HFFc6 (cell line): ENCODE data around the gene FIBP. TPM values are rescaled to one million over a fixed set of nuclear protein-coding genes. Genes with fewer than 3 reads are reported as not detected.
A peak's percentile ranks its signal among the peaks of the same experiment; 100 is the strongest.

Experiments
- DNase-seq: peaks from one replicate; pipeline ENCODE4 v3.0.0-alpha.2; 2018
- H3K27ac Mint-ChIP-seq: 2 replicates; pipeline ENCODE4 v1.8.0; 2020; ENCODE audit warnings: mild to moderate bottlenecking, mixed read lengths
- H3K27me3 Mint-ChIP-seq: 2 replicates; pipeline ENCODE4 v1.8.0; 2021; ENCODE audit warnings: mild to moderate bottlenecking, moderate library complexity, mixed read lengths; ENCODE audit not compliant: insufficient read depth
- H3K36me3 Mint-ChIP-seq: 2 replicates; pipeline ENCODE4 v1.8.0; 2021; ENCODE audit warnings: low read depth, mixed read lengths
- H3K4me1 Mint-ChIP-seq: 2 replicates; pipeline ENCODE4 v1.8.0; 2020; ENCODE audit warnings: low read depth, mixed read lengths
- H3K4me3 Mint-ChIP-seq: 2 replicates; pipeline ENCODE4 v1.8.0; 2020; ENCODE audit warnings: mild to moderate bottlenecking, moderate library complexity, mixed read lengths
- H3K9me3 Mint-ChIP-seq: 2 replicates; pipeline ENCODE4 v1.8.0; 2020; ENCODE audit warnings: mild to moderate bottlenecking, mixed read lengths
- total RNA-seq, 6 experiments: library from RNA; stranded (reverse); fragmentation: NEBNext Ultra II Directional; extraction: Animal tissue kit (Norgen Biotek cat#: 25700); gene quantifications; 2 replicates in 1 of 6; 3 replicates in 5 of 6; pipeline ENCODE4 v1.2.3, GENCODE V29; 2021
- TF ChIP-seq, protein P1 (sequence below): fragments of 200-600 bp; sonication (generic); IDR thresholded peaks from 2 replicates; pipeline ENCODE4 v1.5.0; 2021; ENCODE audit warnings: antibody characterized with exemption, mild to moderate bottlenecking

The FIBP gene
- total RNA-seq, 6 experiments from 2014 or later = 117 to 145 (median 135) TPM

DNA sequence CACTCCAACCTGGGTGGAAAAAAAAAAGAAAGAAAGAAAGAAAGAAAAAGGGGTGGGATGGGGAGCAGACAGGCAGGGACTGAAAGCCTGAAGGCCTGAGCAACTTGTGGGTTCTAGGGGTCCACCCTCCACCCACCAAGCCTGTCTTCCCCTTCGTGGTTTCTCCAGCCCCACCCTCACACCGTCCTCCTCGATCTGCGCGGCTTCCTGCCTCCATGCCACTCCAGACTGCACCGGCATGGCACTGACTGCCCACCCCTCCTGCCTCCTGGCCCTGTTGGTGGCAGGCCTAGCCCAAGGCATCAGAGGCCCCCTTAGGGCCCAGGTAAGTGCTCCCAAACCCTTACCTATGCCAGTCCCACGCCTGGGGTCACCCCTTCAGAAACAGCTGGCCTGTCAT is 8.7 kb downstream of the FIBP start, which contains the start of gene CTSW:
TSS of gene CTSW (plus strand) at position 221 of the 400 bp plus-strand sequence. CDS start at position 239, 18 bp downstream.
- Mint-ChIP-seq H3K4me3 (no peak within 1 kb of the TSS; the same call in 1 of the 2 replicates), H3K27ac (peak within 1 kb of the TSS; percentile 71), H3K4me1 (peaks cover 18% of the 10 kb centered on the region)

DNA sequence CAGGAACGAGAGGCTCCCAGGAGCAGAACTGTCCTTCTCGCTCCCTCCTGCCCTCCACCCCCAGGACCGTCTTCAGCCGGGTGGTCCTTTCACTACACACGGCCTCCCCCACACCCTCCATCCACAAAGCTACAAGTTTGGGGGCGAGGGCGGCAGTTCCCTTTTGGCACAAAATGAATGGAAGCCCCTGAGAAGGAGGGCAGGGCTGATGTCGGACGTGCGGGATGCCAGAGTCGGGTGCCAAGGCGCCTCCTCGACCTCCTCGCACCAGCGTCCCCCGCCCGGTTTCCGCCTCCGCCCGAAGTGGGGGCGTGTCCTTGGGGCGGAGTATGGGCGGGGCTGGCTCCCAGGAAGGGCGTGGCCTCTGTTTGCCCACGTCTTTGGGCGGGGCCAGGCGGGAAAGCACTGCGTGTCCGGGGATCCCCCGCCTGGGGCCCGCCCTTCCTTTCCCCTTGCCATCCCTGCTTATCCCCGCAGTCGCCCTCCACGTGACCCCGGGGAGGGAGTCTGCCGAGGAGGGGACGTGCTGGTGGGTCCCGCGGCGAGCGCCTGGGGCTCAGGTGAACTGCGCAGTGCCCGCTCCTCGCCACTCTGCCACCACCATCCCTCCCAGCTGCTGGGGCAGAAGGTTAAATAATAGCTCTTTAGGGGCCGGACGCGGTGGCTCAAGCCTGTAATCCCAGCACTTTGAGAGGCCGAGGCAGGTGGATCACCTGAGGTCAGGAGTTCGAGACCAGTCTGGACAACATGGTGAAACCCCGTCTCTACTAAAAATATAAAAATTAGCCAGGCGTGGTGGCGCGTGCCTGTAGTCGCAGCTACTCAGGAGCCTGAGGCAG is 14.7 kb downstream of the FIBP start:
- TF ChIP-seq, protein P1, sequence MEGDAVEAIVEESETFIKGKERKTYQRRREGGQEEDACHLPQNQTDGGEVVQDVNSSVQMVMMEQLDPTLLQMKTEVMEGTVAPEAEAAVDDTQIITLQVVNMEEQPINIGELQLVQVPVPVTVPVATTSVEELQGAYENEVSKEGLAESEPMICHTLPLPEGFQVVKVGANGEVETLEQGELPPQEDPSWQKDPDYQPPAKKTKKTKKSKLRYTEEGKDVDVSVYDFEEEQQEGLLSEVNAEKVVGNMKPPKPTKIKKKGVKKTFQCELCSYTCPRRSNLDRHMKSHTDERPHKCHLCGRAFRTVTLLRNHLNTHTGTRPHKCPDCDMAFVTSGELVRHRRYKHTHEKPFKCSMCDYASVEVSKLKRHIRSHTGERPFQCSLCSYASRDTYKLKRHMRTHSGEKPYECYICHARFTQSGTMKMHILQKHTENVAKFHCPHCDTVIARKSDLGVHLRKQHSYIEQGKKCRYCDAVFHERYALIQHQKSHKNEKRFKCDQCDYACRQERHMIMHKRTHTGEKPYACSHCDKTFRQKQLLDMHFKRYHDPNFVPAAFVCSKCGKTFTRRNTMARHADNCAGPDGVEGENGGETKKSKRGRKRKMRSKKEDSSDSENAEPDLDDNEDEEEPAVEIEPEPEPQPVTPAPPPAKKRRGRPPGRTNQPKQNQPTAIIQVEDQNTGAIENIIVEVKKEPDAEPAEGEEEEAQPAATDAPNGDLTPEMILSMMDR = no peak
- Mint-ChIP-seq H3K4me1 (peaks cover 38% of the 10 kb centered on the region), H3K27me3 (peaks cover 14% of the 10 kb centered on the region), H3K36me3 (peaks cover 21% of the 10 kb centered on the region), H3K9me3 (no peaks in the 10 kb centered on the region), H3K4me3 (peak overlapping the region; percentile 90), H3K27ac (peak overlapping the region; percentile 90)
- DNase-seq = peak; percentile 86

More for the DNA sequence above, 8.7 kb downstream of the FIBP start, which contains the start of gene CTSW:
- Mint-ChIP-seq H3K9me3 (no peaks in the 10 kb centered on the region), H3K36me3 (peaks cover 6% of the 10 kb centered on the region), H3K27me3 (peaks cover 5% of the 10 kb centered on the region)
- no peak for DNase-seq
- TF ChIP-seq, protein P1 = no peak

DNA sequence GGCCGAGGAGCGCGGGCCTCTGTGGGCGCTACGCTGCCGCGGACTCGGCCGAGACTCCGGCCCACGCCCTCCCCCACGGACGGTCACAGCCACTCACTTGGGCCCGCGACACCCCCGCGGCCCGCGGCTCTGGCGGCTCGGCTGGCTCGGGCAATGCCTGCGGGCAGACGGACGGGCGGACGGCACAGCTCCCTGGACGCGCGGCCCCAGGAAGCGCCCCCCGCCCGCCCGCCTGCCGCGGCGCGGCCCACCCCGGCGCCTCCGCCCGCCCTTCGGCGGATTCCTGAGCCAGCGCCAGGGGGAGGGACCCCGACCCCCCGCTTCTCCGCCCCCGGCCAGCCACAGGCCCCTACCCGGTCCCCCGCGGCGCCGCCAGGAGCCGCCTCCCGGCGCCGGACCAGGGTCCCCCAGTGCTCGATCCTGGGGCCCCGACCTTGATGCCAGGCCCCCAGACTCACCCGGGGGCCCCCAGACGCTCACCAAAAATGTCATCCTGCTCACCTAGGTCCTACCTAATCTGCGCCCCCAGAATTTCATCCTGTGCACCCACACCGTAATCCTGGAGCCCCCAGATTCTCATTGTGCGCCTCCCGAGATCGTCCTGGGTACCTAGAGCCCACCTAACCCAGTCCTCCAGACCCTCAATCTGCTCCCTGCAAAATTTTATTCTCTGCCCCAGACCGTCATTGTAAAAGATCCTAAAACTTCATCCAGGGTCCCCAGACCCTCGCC is 15.5 kb downstream of the FIBP start, which contains the start of gene EFEMP2:
TSS of gene EFEMP2 (minus strand) at position 215 of the 732 bp plus-strand sequence. CDS start 446 bp downstream, outside the sequence.
- Mint-ChIP-seq H3K27me3 (peaks cover 13% of the 10 kb centered on the region; the same call in 1 of the 2 replicates), H3K9me3 (no peaks in the 10 kb centered on the region), H3K27ac (peak within 1 kb of the TSS; percentile 94), H3K36me3 (peaks cover 26% of the 10 kb centered on the region), H3K4me1 (peaks cover 38% of the 10 kb centered on the region), H3K4me3 (peak within 1 kb of the TSS; percentile 95)
- TF ChIP-seq, protein P1 = no peak
- no peak for DNase-seq

DNA sequence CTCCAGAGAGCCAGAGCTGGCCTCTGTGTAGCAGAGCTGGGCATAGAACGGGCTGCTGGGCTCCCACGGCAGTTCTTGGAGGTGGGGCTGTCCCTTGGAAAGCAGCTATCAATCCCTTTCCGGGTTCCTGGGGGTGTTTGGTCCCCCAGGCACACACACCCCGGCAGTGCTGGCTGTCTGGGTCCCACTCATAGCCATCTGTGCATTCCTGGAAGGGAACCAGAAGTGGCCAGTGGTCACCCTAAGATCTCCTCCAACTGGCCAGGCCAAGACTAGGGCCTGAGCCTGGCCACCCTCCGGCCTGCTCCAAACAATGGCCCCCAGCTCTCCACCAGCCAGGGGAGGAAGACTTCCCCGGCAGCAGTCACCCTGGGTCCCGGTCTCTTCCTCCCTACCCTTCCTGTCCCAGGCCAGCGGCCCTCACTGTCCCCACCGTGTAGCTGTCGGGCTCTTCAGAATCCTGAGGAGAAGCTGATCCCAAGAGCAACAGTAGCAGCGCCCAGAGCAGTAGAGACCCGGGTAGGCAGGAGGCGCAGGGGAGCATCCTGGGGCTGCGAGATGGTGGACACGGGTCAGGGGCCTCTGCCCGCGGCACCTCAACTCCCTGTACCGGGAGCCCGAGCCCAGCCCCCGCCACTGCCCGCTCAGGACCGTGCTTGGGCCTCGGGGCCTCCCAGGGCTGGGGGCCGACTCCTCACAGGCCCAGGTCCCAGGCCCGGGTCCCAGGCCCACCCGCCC is 16.3 kb downstream of the FIBP start:
- peaks cover 33% of the 10 kb centered on the region for H3K36me3 Mint-ChIP-seq
- no peaks in the 10 kb centered on the region for H3K9me3 Mint-ChIP-seq
- H3K27ac Mint-ChIP-seq = peak overlapping the region; percentile 94
- peaks cover 20% of the 10 kb centered on the region for H3K27me3 Mint-ChIP-seq
- TF ChIP-seq, protein P1 = peak; percentile 40
- H3K4me1 Mint-ChIP-seq = peaks cover 45% of the 10 kb centered on the region
- H3K4me3 Mint-ChIP-seq = peak overlapping the region; percentile 95
- DNase-seq = peak; percentile 26
